Panc1 (cell line): ENCODE results near the gene RNASE9. TPM values are rescaled to one million over a fixed set of nuclear protein-coding genes. Genes with fewer than 3 reads are reported as not detected.

ENCODE experiments used
- ATAC-seq: fragments of 200-7000 bp; cut with Tn5 transposase; 2 replicates; pipeline ENCODE4 v1.9.1; 2020; ENCODE audit warnings: mild to moderate bottlenecking, moderate library complexity
- BruUV-seq: library from RNA; stranded (reverse); fragments of 400-500 nt; replicated peaks from 2 replicates; lab custom pipeline; 2021; lab: Mats Ljungman, UMichigan
- CTCF ChIA-PET: fragments of 300-600 bp; sonication (Branson Sonifier 250); formaldehyde crosslinking; loops from one replicate; lab custom pipeline; 2022; ENCODE audit warnings: antibody characterized with exemption; lab: Charles Lee
- POLR2A ChIA-PET: fragments of 300-600 bp; sonication (Branson Sonifier 250); formaldehyde crosslinking; loops from one replicate; lab custom pipeline; 2022; ENCODE audit warnings: antibody characterized with exemption; lab: Charles Lee
- DNase-seq: peaks from one replicate; pipeline ENCODE4 v3.0.0-alpha.2; 2010; ENCODE audit warnings: low read depth, low spot score
- H3K27ac ChIP-seq: 2 replicates; pipeline ENCODE4 v1.5.1; 2011; ENCODE audit warnings: mild to moderate bottlenecking, low read length, inconsistent platforms
- H3K27me3 ChIP-seq: fragments of 200-500 bp; sonication (Bioruptor generic); 2 replicates; pipeline ENCODE4 v1.6.0; 2014; ENCODE audit warnings: low read length, inconsistent platforms; ENCODE audit not compliant: control insufficient read depth, insufficient read depth
- H3K36me3 ChIP-seq: fragments of 200-500 bp; sonication (Bioruptor generic); 2 replicates; pipeline ENCODE4 v1.5.1; 2014; ENCODE audit warnings: inconsistent platforms, mild to moderate bottlenecking, low read length, moderate library complexity; ENCODE audit not compliant: control insufficient read depth, insufficient read depth
- H3K4me1 ChIP-seq: 2 replicates; pipeline ENCODE4 v1.5.1; 2011; ENCODE audit warnings: inconsistent platforms, mild to moderate bottlenecking, low read length, moderate library complexity; ENCODE audit not compliant: control insufficient read depth, insufficient read depth
- H3K4me3 ChIP-seq, 2 experiments: 2 replicates each; pipeline ENCODE4 v1.5.1; 2011 to 2012; ENCODE audit warnings: low read depth in 2 of 2, low read length in 2 of 2, mild to moderate bottlenecking in 2 of 2, inconsistent platforms in 1 of 2, moderate library complexity in 1 of 2
- H3K9me3 ChIP-seq: fragments of 200-500 bp; sonication (Bioruptor generic); 2 replicates; pipeline ENCODE4 v1.5.1; 2014; ENCODE audit warnings: low read depth, mild to moderate bottlenecking, inconsistent platforms, low read length, moderate library complexity; ENCODE audit not compliant: control insufficient read depth, insufficient read depth
- CTCF ChIP-seq: fragments of 450-650 bp; IDR thresholded peaks from 2 replicates; pipeline ENCODE4 v1.5.1; 2017; ENCODE audit warnings: mild to moderate bottlenecking
- POLR2AphosphoS5 ChIP-seq: IDR thresholded peaks from 2 replicates; pipeline ENCODE4 v1.6.1; 2012; ENCODE audit warnings: mild to moderate bottlenecking, low read depth, low read length, moderate library complexity
- REST ChIP-seq, 2 experiments: IDR thresholded peaks; 2 replicates each; pipeline ENCODE4 v1.6.1; 2011 to 2012; ENCODE audit warnings: low read depth in 2 of 2, control low read depth in 1 of 2, low read length in 1 of 2, mild to moderate bottlenecking in 1 of 2, moderate library complexity in 1 of 2; ENCODE audit not compliant: insufficient read depth in 1 of 2
- SIN3A ChIP-seq: IDR thresholded peaks from 2 replicates; pipeline ENCODE4 v1.6.1; 2012; ENCODE audit warnings: low read depth, mild to moderate bottlenecking, low read length, moderate library complexity, borderline replicate concordance; ENCODE audit not compliant: insufficient read depth
- TCF7L2 ChIP-seq: IDR thresholded peaks from 2 replicates; pipeline ENCODE4 v1.6.1; 2011; ENCODE audit warnings: mild to moderate bottlenecking, low read depth, low read length, inconsistent platforms
- in situ Hi-C: cut with HindIII; loops from 2 replicates; pipeline ENCODE4 v1.10.0; 2016; ENCODE audit warnings: low sequenced_read_pairs, low pct_unique_long_range_greater_than_20kb
- intact Hi-C: fragments of 100-400 bp; cut with micrococcal nuclease; formaldehyde crosslinking; loops from one replicate; pipeline ENCODE4 v1.10.0; 2022; ENCODE audit not compliant: unreplicated experiment
- total RNA-seq: library from RNA; stranded (reverse); gene quantifications from one replicate; pipeline ENCODE4 v1.2.1, GENCODE V29; 2021; ENCODE audit not compliant: unreplicated experiment

Gene RNASE9
- total RNA-seq, 1 experiment from 2014 or later = not detected

- POLR2A ChIA-PET = no interaction called here
- Histone ChIP-seq H3K27me3 (no peaks in the 10 kb centered on the region), H3K4me3 (peak overlapping the region; percentile 87 to 96), H3K4me1 (peaks cover 17% of the 10 kb centered on the region), H3K27ac (peak overlapping the region; percentile 61; the same call in 1 of the 2 replicates), H3K9me3 (no peaks in the 10 kb centered on the region), H3K36me3 (no peaks in the 10 kb centered on the region)
- BruUV-seq = no TSS peak
- intact Hi-C loops (loop anchor here (5.0 to 10.0 kb wide), 5 partner anchors 73 to 282 kb away; partner anchors contain the start of gene RNASE4), in situ Hi-C loops (no loop called here)
- CTCF ChIA-PET = interaction anchor here (1.2 kb wide), 1 partner anchor 74 kb away, joined by 3 read pairs; the partner anchor contains the start of gene RNASE4
- DNase-seq = peak; percentile 83
- TF ChIP-seq REST (IDR thresholded peaks at IDR 0.05; ENCODE audit: insufficient read depth in 1 of 2, low read depth in 2 of 2, low read length in 1 of 2) = no peak
- peak; percentile 88 for TF ChIP-seq CTCF
- TF ChIP-seq POLR2AphosphoS5 = no peak; the same call in 1 of the 2 replicates
- no peak for TF ChIP-seq SIN3A
- ATAC-seq = peak; percentile 14; the same call in 1 of the 2 replicates
Observed at GRCh38 chr14:20609215-20610001, 48.6 kb upstream of the RNASE9 start.

- no peak for DNase-seq
- ChIA-PET CTCF (interaction anchor here (0.5 to 0.7 kb wide), 2 partner anchors 42 to 198 kb away, joined by 3 to 4 read pairs; no protein-coding TSS in a partner anchor), POLR2A (no interaction called here)
- Histone ChIP-seq H3K4me1 (peaks cover 16% of the 10 kb centered on the region), H3K9me3 (no peaks in the 10 kb centered on the region), H3K27ac (no peak overlapping the region), H3K4me3 (no peak overlapping the region), H3K36me3 (no peaks in the 10 kb centered on the region), H3K27me3 (no peaks in the 10 kb centered on the region)
- ATAC-seq = no peak
- TF ChIP-seq REST (IDR thresholded peaks at IDR 0.05; ENCODE audit: insufficient read depth in 1 of 2, low read depth in 2 of 2, low read length in 1 of 2) = no peak
- no peak for TF ChIP-seq CTCF
- no peak for TF ChIP-seq POLR2AphosphoS5
- no peak for TF ChIP-seq TCF7L2
- TF ChIP-seq SIN3A = no peak
- in situ Hi-C loops (no loop called here), intact Hi-C loops (loop anchor here (5.0 kb wide), 3 partner anchors 76 to 281 kb away; no protein-coding TSS in a partner anchor)
- no TSS peak for BruUV-seq
Observed at GRCh38 chr14:20608383-20609110, 47.7 kb upstream of the RNASE9 start.
